Natural killer cell (primary cell): Measurements from ENCODE around the gene YLPM1. TPM values are rescaled to one million over a fixed set of nuclear protein-coding genes. Genes with fewer than 3 reads are reported as not detected.

Experiments used
- ATAC-seq, 3 donors: fragments of 150-1000 bp in 2 of 3; fragments of 200-7000 bp in 1 of 3; cut with Tn5 transposase; 1 replicate in 1 of 3; 2 replicates in 2 of 3; pipeline ENCODE4 v1.10.0; 2021; ENCODE audit warnings: mild to moderate bottlenecking in 2 of 3, moderate library complexity in 2 of 3
- DNase-seq, 2 donors: peaks; one replicate each; pipeline versions ENCODE4 v3.0.0 to v3.0.0-alpha.2; 2013 to 2021; ENCODE audit warnings: mixed read lengths in 1 of 2
- H3K27ac ChIP-seq: one replicate; pipeline ENCODE4 v1.5.1; 2013; ENCODE audit warnings: mild to moderate bottlenecking, low read length
- H3K27me3 ChIP-seq: one replicate; pipeline ENCODE4 v1.6.1; 2013; ENCODE audit warnings: low read length; ENCODE audit not compliant: control insufficient read depth, insufficient read depth
- H3K36me3 ChIP-seq: one replicate; pipeline ENCODE4 v1.6.1; 2013; ENCODE audit warnings: low read length; ENCODE audit not compliant: control insufficient read depth, insufficient read depth
- H3K4me1 ChIP-seq: one replicate; pipeline ENCODE4 v1.6.1; 2013; ENCODE audit warnings: low read length; ENCODE audit not compliant: control insufficient read depth, insufficient read depth
- H3K4me3 ChIP-seq: one replicate; pipeline ENCODE4 v1.5.1; 2013; ENCODE audit warnings: low read length
- H3K9me3 ChIP-seq: one replicate; pipeline ENCODE4 v1.6.1; 2013; ENCODE audit warnings: low read length; ENCODE audit not compliant: control insufficient read depth, insufficient read depth
- H3K27ac Mint-ChIP-seq, 2 donors: one replicate each; pipeline ENCODE4 v1.8.0; 2022; ENCODE audit warnings: mild to moderate bottlenecking in 2 of 2, mixed read lengths in 2 of 2, moderate library complexity in 1 of 2
- H3K27me3 Mint-ChIP-seq, 2 donors: one replicate each; pipeline ENCODE4 v1.8.0; 2022; ENCODE audit warnings: low read depth in 2 of 2, mixed read lengths in 2 of 2
- H3K36me3 Mint-ChIP-seq: one replicate; pipeline ENCODE4 v1.8.0; 2022; ENCODE audit warnings: mixed read lengths
- H3K4me1 Mint-ChIP-seq, 2 donors: one replicate each; pipeline ENCODE4 v1.8.0; 2022; ENCODE audit warnings: mixed read lengths in 2 of 2
- H3K4me3 Mint-ChIP-seq: one replicate; pipeline ENCODE4 v1.8.0; 2022; ENCODE audit warnings: mild to moderate bottlenecking, moderate library complexity, mixed read lengths
- H3K9me3 Mint-ChIP-seq, 2 donors: one replicate each; pipeline ENCODE4 v1.8.0; 2022; ENCODE audit warnings: mixed read lengths in 2 of 2
- CTCF ChIP-seq: fragments of 200-600 bp; IDR thresholded peaks from one replicate; pipeline ENCODE4 v1.8.0; 2022; ENCODE audit warnings: antibody characterized with exemption
- WGBS: methylation state at CpG from one replicate; pipeline ENCODE4 v1.1.7; 2013; ENCODE audit warnings: missing lambda C conversion rate; ENCODE audit not compliant: insufficient coverage; 5-methylcytosine and 5-hydroxymethylcytosine counted together
- intact Hi-C: fragments of 100-400 bp; cut with micrococcal nuclease; formaldehyde crosslinking; loops from one replicate; pipeline ENCODE4 v1.14.2; 2022
- total RNA-seq, 4 donors: library from RNA; stranded (reverse); fragments of 120-200 nt in 1 of 4; gene quantifications; one replicate each; pipeline versions ENCODE4 v1.2.3 to v1.2.4, GENCODE V29; 2013 to 2022

YLPM1 gene
- total RNA-seq, 3 donors from 2014 or later (not counting 1 experiment from before 2014, with no cell fraction given): 86.1 to 101 (median 93.3) TPM

GRCh38 chr14:74763803-74764531 lies 851 bp downstream of the YLPM1 start:
- H3K36me3 Mint-ChIP-seq: no peaks in the 10 kb centered on the region
- no peaks in the 10 kb centered on the region for H3K27me3 ChIP-seq
- H3K4me3 Mint-ChIP-seq: peak overlapping the region; percentile 92
- intact Hi-C loops: loop anchor here (1.0 to 10.0 kb wide), 5 partner anchors 51 to 269 kb away; partner anchors contain the start of genes AREL1, FCF1, ISCA2 and NPC2
- WGBS: 2% methylated on average over 19 of the region's 19 CpGs
- ATAC-seq (no peak), DNase-seq (peak; percentile 16 to 28)
- H3K27ac ChIP-seq: peak overlapping the region; percentile 93
- H3K27me3 Mint-ChIP-seq: peaks cover 0 to 2% of the 10 kb centered on the region in 2 donors
- peaks cover 51 to 52% of the 10 kb centered on the region in 2 donors for H3K4me1 Mint-ChIP-seq
- H3K27ac Mint-ChIP-seq: peak overlapping the region; percentile 91 to 94
- H3K4me3 ChIP-seq: peak overlapping the region; percentile 96
- H3K4me1 ChIP-seq: peaks cover 15% of the 10 kb centered on the region
- no peaks in the 10 kb centered on the region for H3K36me3 ChIP-seq
- H3K9me3 Mint-ChIP-seq: no peaks in the 10 kb centered on the region
- no peaks in the 10 kb centered on the region for H3K9me3 ChIP-seq
- no peak for TF ChIP-seq CTCF

- no peak overlapping the region for H3K4me3 ChIP-seq
Measured at GRCh38 chr14:74765721-74766120, 2.6 kb downstream of the YLPM1 start.

GRCh38 chr14:74771399-74771798 lies 8.3 kb downstream of the YLPM1 start:
- no peak for TF ChIP-seq CTCF
- Histone ChIP-seq H3K27ac (no peak overlapping the region), H3K4me3 (no peak overlapping the region), H3K27me3 (no peaks in the 10 kb centered on the region), H3K9me3 (no peaks in the 10 kb centered on the region), H3K36me3 (peaks cover 5% of the 10 kb centered on the region), H3K4me1 (peaks cover 4% of the 10 kb centered on the region)
- no peaks in the 10 kb centered on the region for H3K36me3 Mint-ChIP-seq
- 89% methylated on average over 5 of the region's 5 CpGs for WGBS
- no peaks in the 10 kb centered on the region for H3K9me3 Mint-ChIP-seq
- ATAC-seq (no peak), DNase-seq (no peak)
- intact Hi-C loops: no loop called here
- H3K4me3 Mint-ChIP-seq: no peak overlapping the region
- H3K27me3 Mint-ChIP-seq: no peaks in the 10 kb centered on the region
- H3K4me1 Mint-ChIP-seq: peaks cover 36% of the 10 kb centered on the region in 2 donors
- peak overlapping the region; percentile 12 to 17 for H3K27ac Mint-ChIP-seq

More at GRCh38 chr14:74765721-74766120, 2.6 kb downstream of the YLPM1 start:
- H3K36me3 Mint-ChIP-seq: no peaks in the 10 kb centered on the region
- peak overlapping the region; percentile 92 for H3K4me3 Mint-ChIP-seq
- no peaks in the 10 kb centered on the region for H3K27me3 Mint-ChIP-seq
- DNase-seq: peak in 1 of 2 donors; percentile 44
- H3K9me3 ChIP-seq: no peaks in the 10 kb centered on the region
- no peaks in the 10 kb centered on the region for H3K27me3 ChIP-seq
- peak overlapping the region; percentile 91 to 94 for H3K27ac Mint-ChIP-seq
- TF ChIP-seq CTCF: no peak
- ATAC-seq: no peak
- H3K36me3 ChIP-seq: no peaks in the 10 kb centered on the region
- intact Hi-C loops: loop anchor here (10.0 kb wide), 1 partner anchor 271 kb away; the partner anchor contains the start of genes ISCA2 and NPC2
- H3K27ac ChIP-seq: no peak overlapping the region
- peaks cover 54 to 55% of the 10 kb centered on the region in 2 donors for H3K4me1 Mint-ChIP-seq
- no peaks in the 10 kb centered on the region for H3K9me3 Mint-ChIP-seq
- peaks cover 15% of the 10 kb centered on the region for H3K4me1 ChIP-seq
